ENCODE results near the gene LAMP5.

LAMP5 gene

GRCh38 chr20:9501473-9501872 is 12.9 kb upstream of the LAMP5 start:
- DNase-seq, result no peak

DNA sequence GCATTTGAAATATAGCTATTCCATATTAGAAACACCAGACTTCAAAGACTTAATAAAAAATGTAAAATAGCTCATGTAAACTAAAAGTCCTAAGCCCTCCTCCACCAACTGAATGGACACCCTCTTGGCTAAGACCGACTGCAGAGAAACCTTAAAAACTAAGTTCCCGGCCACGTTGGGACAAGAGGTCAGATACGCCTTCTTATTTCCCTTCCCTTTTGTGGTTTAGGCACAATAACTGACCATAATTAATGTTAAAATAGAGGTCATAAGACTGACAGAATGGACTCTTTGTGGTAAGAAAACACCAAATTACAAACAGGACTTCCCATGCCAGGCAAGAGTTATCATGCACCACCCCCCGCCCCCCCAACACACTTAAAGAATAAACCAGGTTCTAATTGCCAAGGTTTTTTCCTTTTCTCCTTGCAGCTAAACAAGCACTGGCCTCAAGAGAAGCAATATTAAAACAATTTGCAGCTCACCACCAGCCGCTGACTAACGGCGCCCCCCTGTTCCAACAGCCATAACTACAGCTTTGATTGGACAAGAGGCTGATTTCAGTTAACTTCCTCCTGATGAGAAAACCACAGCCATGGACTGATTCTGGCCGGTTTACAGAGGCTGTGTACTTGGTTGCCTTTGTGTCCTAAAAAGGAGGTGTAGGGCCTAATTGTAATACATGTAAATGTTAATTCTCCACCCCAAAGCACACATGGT is 10.7 kb upstream of the LAMP5 start:
- no peak for DNase-seq

GRCh38 chr20:9506280-9506821 is 8.0 kb upstream of the LAMP5 start:
- DNase-seq, result no peak

DNA sequence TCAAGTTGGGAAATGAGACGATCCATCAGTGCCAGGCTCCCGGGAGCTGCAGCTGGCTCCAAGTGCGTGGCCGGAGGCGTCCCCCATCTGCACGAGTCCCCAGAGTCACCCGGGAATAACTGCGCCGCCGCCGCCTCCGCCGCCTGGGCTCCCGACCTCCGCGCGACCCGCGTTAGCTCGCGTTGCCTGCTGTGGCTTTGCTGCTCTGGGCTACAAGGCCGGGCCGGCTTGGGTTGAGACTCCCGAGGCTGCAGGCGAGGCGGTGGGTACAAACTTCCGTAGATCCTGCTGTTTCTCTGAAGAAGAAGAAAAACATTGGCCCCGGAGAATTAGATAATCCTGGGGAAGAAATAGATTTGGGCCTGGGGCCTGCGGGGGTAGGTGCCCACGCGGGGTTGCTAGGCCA is 7.4 kb upstream of the LAMP5 start:
- no peak for DNase-seq

- DNase-seq, result no peak
Observed at GRCh38 chr20:9507544-9508239, 6.7 kb upstream of the LAMP5 start.

DNA sequence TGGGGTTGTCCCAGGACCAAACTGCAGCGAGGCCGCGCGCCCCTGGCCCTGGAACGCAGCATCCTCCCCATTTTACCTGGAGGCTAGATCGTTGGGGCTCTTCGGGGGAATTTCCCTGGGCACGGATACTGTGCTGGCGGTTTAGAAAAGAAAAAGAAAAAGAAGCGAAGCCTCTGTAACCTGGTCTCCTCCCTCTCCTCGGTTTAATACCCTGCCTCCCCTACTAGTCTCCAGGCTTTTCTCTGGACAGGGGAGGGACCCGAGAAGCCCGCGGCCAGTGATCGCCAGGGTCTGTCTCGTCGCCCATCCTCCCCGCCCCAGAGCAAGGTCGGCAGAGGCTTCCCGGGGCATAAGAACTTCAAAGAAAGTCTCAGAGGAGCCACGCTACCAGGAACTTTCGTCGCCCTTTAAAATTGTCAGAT is 6.1 kb upstream of the LAMP5 start:
- no peak for DNase-seq

GRCh38 chr20:9508696-9509178 is 5.7 kb upstream of the LAMP5 start:
- no peak for DNase-seq

DNA sequence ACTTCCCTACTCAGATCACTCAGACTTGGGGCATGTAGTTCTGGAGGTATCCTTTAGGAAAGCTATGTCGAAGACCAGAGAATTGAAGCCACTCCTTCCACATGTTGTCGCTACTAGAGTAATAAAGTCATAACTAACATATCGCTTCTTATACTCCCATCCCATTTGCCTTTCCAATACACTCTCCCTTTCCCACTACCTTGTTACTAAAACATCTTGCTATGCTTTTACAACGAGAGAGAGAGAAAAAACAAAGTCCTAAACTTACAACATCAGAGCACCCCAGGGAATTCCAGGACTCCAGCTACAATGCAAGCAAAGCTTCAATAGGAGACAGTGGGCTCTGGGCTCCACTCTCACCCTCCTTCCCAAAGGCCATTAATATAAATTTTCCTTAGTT is 5.1 kb upstream of the LAMP5 start:
- no peak for DNase-seq

DNA sequence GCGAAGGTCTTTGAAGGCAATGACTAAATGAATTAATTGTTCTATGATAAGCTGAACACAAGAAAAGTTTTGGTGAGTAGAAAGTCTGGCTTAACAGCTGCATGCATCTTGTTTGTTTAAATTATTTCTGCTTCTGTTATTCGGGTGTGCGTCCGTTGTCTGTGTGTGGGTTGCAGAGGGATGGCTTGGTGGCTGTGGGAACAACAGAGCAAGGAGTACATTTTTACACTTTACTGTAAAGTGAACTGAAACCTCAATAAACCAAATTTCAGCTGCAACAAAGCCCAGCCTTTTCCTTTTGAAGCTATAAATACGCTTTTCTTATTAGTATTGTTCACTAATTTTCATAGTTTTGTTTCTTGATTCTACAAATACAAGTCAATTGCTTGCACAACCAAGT is 3.5 kb upstream of the LAMP5 start:
- no peak for DNase-seq

- no peak for DNase-seq
Observed at GRCh38 chr20:9514072-9514460, 324 bp upstream of the LAMP5 start.

- no peak for DNase-seq
Observed at GRCh38 chr20:9515214-9515585, 810 bp downstream of the LAMP5 start.

DNA sequence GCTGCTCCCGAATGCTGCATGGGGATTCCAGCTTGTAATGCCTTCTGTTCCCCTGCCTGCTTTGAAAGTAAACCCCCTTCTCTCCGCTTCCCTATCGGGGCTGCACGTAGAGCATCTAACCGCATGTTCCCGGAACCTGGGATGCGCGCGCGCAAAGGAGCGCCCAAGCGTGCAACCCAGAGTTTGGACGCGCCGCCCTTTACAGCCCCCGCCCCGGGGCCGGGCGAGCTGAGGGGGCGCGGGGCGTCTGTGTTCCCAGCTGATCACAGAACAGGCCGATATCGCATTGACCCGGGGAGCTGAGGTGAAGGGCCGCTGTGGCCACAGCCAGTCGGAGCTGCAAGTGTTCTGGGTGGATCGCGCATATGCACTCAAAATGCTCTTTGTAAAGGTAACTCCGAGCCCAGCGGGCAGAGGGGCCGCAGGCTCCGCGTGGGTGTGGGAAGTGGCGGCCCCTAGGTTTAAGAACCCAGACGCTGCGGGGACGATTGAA is 1.4 kb downstream of the LAMP5 start:
- no peak for DNase-seq

GRCh38 chr20:9516234-9516871 is 2.0 kb downstream of the LAMP5 start:
- DNase-seq, result no peak

DNA sequence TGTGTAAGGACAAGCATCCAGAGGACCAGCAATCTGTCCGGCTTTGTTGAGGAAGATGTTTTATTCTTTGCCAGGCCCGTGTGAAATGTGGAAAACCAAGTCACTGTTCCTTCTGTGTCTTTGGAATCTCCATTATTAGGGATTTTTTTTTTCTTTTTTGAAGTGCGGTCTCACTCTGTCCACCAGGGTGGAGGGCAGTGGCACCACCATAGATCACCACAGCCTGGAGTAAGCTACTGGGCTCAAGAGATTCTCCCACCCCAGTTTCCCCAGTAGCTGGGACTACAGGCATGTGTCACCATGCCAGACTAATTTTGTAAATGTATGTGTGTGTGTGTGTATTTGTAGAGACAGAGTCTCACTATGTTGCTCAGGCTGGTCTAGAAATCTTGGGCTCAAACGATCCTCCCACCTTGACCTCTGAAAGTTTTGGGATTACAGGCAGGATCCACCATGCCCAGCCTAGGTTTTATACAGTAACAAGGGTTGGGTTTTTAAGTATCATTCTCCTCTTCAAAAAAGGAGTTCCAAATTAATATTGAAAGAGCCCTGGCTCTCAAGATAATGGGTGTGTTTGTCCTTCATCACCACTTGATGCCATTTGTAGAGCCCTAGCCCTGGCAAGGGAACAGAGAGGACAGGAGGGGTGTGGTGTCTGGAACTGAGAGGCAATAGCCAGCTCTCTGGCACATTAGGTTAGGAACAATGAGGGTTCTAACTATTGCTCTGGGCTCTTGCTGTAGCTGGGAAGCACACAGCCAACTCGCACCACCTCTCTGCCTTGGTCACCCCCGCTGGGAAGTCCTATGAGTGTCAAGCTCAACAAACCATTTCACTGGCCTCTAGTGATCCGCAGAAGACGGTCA is 3.1 kb downstream of the LAMP5 start:
- no peak for DNase-seq

DNA sequence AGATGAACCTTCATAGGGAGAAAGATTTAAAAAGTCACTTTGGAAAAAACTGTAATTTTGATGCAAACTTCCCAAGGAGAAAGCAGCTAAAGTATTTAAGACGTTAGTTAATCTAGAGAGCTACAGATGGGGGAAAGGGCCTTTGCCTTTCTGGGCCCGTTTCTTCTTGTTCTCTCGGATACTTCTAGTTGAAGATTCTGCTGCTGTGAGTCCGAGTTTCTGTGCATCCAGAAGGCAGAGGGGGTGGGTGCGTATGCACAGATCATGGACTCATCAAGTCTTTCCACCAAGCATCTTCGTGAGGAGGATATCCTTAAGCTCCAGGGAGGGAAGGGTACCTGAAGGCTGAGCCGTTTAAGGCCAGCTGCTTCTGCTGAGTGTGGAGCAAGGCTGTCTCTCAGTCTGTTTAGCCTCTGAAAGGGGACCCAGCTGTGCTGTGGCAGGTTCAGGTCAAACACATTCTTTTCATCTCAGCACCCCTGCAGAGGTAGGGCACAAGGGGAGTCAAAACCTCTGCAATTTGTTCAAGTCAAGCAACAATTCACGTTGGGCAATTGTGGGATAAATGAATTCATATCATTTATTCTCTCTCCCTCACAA is 4.3 kb downstream of the LAMP5 start:
- DNase-seq, result no peak

DNA sequence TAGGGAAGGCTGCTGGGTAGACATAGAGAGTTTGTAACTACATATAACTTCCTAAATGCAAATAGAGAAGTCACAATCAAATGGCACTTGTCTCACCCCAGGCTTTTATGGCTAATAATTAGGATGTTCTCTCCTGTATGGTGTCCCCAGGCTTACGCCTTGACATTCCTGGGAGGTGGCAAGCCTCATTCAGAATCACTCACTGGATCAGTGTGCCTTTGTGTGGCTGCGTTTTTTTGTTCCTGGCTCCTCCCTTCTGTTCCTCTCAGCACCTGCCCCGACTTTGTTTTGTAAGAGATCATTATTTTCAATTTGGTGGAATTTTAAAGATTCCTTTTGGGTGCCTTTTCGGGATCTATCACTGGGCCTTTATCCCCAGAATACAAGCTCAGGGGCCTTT is 5.7 kb downstream of the LAMP5 start:
- DNase-seq, result no peak

- DNase-seq, result no peak
Observed at GRCh38 chr20:9523636-9524035, 9.2 kb downstream of the LAMP5 start.

GRCh38 chr20:9531581-9531980 is 17.2 kb downstream of the LAMP5 start:
- DNase-seq, result no peak

DNA sequence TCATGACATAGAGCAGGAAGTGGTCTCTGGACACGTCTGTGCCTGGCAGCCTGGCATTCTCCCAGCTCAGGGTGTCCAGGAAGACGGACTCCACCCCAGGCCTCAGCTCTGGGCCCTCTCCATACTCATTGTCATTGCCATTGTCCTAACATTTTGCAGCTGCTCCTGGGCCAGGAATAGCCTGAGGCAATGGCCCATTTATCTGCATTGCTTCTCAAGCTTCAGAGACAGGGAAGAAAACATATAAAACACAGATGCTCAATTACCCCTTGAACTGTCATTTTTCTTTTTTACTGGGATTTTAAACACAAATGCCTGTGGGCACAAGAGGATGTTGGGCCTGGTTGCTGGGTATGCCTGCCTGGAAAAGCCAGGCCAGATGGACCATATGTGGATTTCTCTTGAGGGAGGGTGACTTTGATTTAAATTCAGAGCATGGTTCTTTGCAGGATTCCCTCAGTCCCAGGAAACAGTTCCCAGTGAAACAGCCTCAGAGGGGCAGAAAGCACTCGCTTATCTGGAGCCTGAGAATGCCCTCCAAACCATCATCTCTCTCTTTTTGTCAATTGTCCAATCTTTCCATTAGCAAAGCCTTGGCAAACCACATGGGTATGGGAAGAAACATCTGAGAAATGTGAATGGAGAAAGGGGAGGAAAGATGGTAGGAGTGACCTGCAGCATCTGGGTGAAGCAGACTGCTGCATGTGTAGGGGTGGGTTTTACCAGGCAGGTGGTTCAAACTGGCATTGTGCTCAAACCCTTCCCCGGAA is 17.9 kb downstream of the LAMP5 start:
- no peak for DNase-seq

DNA sequence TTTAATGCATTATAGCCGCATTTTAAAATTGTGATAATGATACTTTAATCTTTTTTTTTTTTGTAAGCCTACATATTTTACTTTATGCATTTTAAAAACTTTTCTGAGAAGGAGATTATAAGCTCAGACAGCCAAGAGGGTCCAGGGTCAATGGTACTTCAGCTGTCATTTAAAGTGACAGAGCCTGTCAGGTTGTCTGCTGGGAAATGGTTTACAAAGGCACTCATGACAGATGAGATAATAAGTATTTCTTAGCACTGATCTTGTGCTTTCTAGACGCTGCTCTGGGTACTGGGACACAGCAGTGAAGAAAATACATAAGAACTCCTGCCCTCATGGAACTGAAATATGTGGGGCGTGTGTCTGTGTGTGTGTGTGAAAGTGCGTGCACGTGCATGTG is 19.6 kb downstream of the LAMP5 start:
- DNase-seq, result no peak

- no peak for DNase-seq
Observed at GRCh38 chr20:9535449-9535848, 21.1 kb downstream of the LAMP5 start.

All from CD4-positive, alpha-beta T cell treated with Interleukin-6 for 4 hours (primary cell).